H1 (cell line): Measurements from ENCODE around the gene FGD6. TPM values are rescaled to one million over a fixed set of nuclear protein-coding genes. Genes with fewer than 3 reads are reported as not detected.

Experiments
- CTCF ChIA-PET: fragments of 300-600 bp; sonication (Branson Sonifier 250); formaldehyde crosslinking; loops from one replicate; lab custom pipeline; 2021; ENCODE audit not compliant: partially characterized antibody; lab: Charles Lee
- POLR2A ChIA-PET: fragments of 300-600 bp; sonication (Branson Sonifier 250); formaldehyde crosslinking; loops from one replicate; lab custom pipeline; 2021; ENCODE audit warnings: inconsistent platforms; ENCODE audit not compliant: partially characterized antibody; lab: Charles Lee
- DNase-seq, 2 experiments: peaks; one replicate each; pipeline versions ENCODE4 v3.0.0 to v3.0.0-alpha.2; 2010 to 2022; ENCODE audit warnings: low spot score in 2 of 2, low read depth in 1 of 2, mixed read lengths in 1 of 2
- FAIRE-seq: peaks from 2 replicates; lab custom pipeline; 2011; peaks lifted over from hg19 to GRCh38; lab: Jason Lieb, UNC
- H2AFZ ChIP-seq: 2 replicates; pipeline ENCODE4 v1.8.1; 2012; ENCODE audit warnings: low read length, inconsistent platforms
- H2AK5ac ChIP-seq: 2 replicates; pipeline ENCODE4 v1.6.1; 2013; ENCODE audit warnings: low read depth, low read length
- H2BK120ac ChIP-seq: replicated peaks from 2 replicates; pipeline ENCODE3; 2013; ENCODE audit warnings: low read depth, low read length, inconsistent platforms
- H2BK12ac ChIP-seq: 2 replicates; pipeline ENCODE4 v1.6.1; 2013; ENCODE audit warnings: low read depth, low read length
- H2BK15ac ChIP-seq: 2 replicates; pipeline ENCODE4 v1.6.1; 2013; ENCODE audit warnings: low read length
- H2BK20ac ChIP-seq: 2 replicates; pipeline ENCODE4 v1.6.1; 2013; ENCODE audit warnings: low read length
- H2BK5ac ChIP-seq: 2 replicates; pipeline ENCODE4 v1.6.1; 2013; ENCODE audit warnings: low read depth, low read length
- H3K14ac ChIP-seq: 2 replicates; pipeline ENCODE4 v1.6.1; 2013; ENCODE audit warnings: inconsistent platforms; ENCODE audit not compliant: insufficient read length
- H3K18ac ChIP-seq: 2 replicates; pipeline ENCODE4 v1.6.1; 2013; ENCODE audit warnings: low read length; ENCODE audit errors: extremely low read depth
- H3K23ac ChIP-seq: 2 replicates; pipeline ENCODE4 v1.6.1; 2013; ENCODE audit warnings: inconsistent platforms; ENCODE audit not compliant: insufficient read length
- H3K23me2 ChIP-seq: 2 replicates; pipeline ENCODE4 v1.6.1; 2013; ENCODE audit warnings: low read depth, low read length
- H3K27ac ChIP-seq: 2 replicates; pipeline ENCODE4 v1.6.1; 2011; ENCODE audit warnings: low read depth, low read length, inconsistent platforms
- H3K27me3 ChIP-seq, 4 experiments: replicated peaks in 1 of 4; 1 replicate in 1 of 4; 2 replicates in 3 of 4; pipeline versions ENCODE4 v1.6.1 to v1.8.1; 2011 to 2013; ENCODE audit warnings: low read length in 3 of 4, mild to moderate bottlenecking in 3 of 4, inconsistent platforms in 2 of 4, mixed read lengths in 2 of 4, moderate library complexity in 1 of 4; ENCODE audit not compliant: control insufficient read depth in 3 of 4, insufficient read depth in 3 of 4; ENCODE audit errors: extremely low read depth in 1 of 4
- H3K36me3 ChIP-seq, 4 experiments: 2 replicates each; pipeline versions ENCODE4 v1.6.1 to v1.8.1; 2011 to 2013; ENCODE audit warnings: mild to moderate bottlenecking in 4 of 4, low read length in 3 of 4, moderate library complexity in 2 of 4, control low read depth in 1 of 4, inconsistent platforms in 1 of 4; ENCODE audit not compliant: insufficient read depth in 4 of 4, control insufficient read depth in 2 of 4
- H3K4ac ChIP-seq: replicated peaks from 2 replicates; pipeline ENCODE3; 2013; ENCODE audit warnings: low read length, low read depth, mixed read lengths, inconsistent platforms; ENCODE audit not compliant: insufficient read length
- H3K4me1 ChIP-seq, 4 experiments: replicated peaks in 1 of 4; 1 replicate in 1 of 4; 2 replicates in 3 of 4; pipeline versions ENCODE4 v1.6.1 to v1.8.1; 2011 to 2013; ENCODE audit warnings: low read length in 3 of 4, inconsistent platforms in 2 of 4, mixed read lengths in 1 of 4; ENCODE audit not compliant: insufficient read depth in 4 of 4, control insufficient read depth in 3 of 4
- H3K4me2 ChIP-seq, 2 experiments: 2 replicates each; pipeline versions ENCODE4 v1.6.1 to v1.8.1; 2011 to 2013; ENCODE audit warnings: low read depth in 2 of 2, low read length in 2 of 2, control low read depth in 1 of 2, inconsistent platforms in 1 of 2, mild to moderate bottlenecking in 1 of 2; ENCODE audit not compliant: insufficient read depth in 1 of 2
- H3K4me3 ChIP-seq, 4 experiments: fragments of 200-600, 300-600 bp in 1 of 4; sonication (generic), shearing (Covaris generic), sonication (Bioruptor Twin) in 1 of 4; 2 replicates each; pipeline versions ENCODE4 v1.5.1 to v1.8.1; 2011 to 2016; ENCODE audit warnings: low read length in 4 of 4, low read depth in 3 of 4, control low read depth in 2 of 4, inconsistent platforms in 2 of 4, mild to moderate bottlenecking in 2 of 4, mixed read lengths in 1 of 4, moderate library complexity in 1 of 4; ENCODE audit not compliant: insufficient read depth in 2 of 4; ENCODE audit errors: extremely low read depth in 1 of 4
- H3K56ac ChIP-seq: replicated peaks from 2 replicates; pipeline ENCODE3; 2013; ENCODE audit warnings: low read depth, mild to moderate bottlenecking, mixed read lengths, low read length, inconsistent platforms; ENCODE audit not compliant: insufficient read length
- H3K79me1 ChIP-seq: 2 replicates; pipeline ENCODE4 v1.6.1; 2013; ENCODE audit warnings: low read depth, low read length, control low read depth
- H3K79me2 ChIP-seq, 2 experiments: 2 replicates each; pipeline versions ENCODE4 v1.6.1 to v1.8.1; 2012 to 2013; ENCODE audit warnings: low read length in 2 of 2, mild to moderate bottlenecking in 2 of 2, inconsistent platforms in 1 of 2; ENCODE audit not compliant: insufficient read depth in 2 of 2, control insufficient read depth in 1 of 2
- H3K9ac ChIP-seq, 4 experiments: replicated peaks in 1 of 4; 1 replicate in 1 of 4; 2 replicates in 3 of 4; pipeline versions ENCODE4 v1.6.1 to v1.8.1; 2011 to 2013; ENCODE audit warnings: low read depth in 3 of 4, low read length in 3 of 4, control low read depth in 2 of 4, mild to moderate bottlenecking in 2 of 4, moderate library complexity in 2 of 4, inconsistent platforms in 1 of 4; ENCODE audit errors: extremely low read depth in 1 of 4
- H3K9me3 ChIP-seq, 2 experiments: 2 replicates each; pipeline versions ENCODE4 v1.6.1 to v1.8.1; 2012 to 2013; ENCODE audit warnings: mild to moderate bottlenecking in 2 of 2, moderate library complexity in 2 of 2, control low read depth in 1 of 2, inconsistent platforms in 1 of 2, low read depth in 1 of 2, low read length in 1 of 2, mixed read lengths in 1 of 2; ENCODE audit not compliant: insufficient read depth in 2 of 2
- H4K20me1 ChIP-seq, 2 experiments: replicated peaks in 1 of 2; 2 replicates each; pipeline versions ENCODE3 to v1.8.1; 2011 to 2013; ENCODE audit warnings: inconsistent platforms in 2 of 2, low read length in 2 of 2, mild to moderate bottlenecking in 1 of 2; ENCODE audit not compliant: insufficient read depth in 2 of 2, control insufficient read depth in 1 of 2
- H4K5ac ChIP-seq: 2 replicates; pipeline ENCODE4 v1.6.1; 2013; ENCODE audit warnings: low read length, low read depth, mixed read lengths, inconsistent platforms; ENCODE audit not compliant: insufficient read length
- H4K8ac ChIP-seq: 2 replicates; pipeline ENCODE4 v1.8.0; 2013; ENCODE audit warnings: mild to moderate bottlenecking, moderate library complexity, low read length, inconsistent platforms; ENCODE audit not compliant: insufficient read depth; ENCODE audit errors: extremely low read depth
- H4K91ac ChIP-seq: replicated peaks from 2 replicates; pipeline ENCODE3; 2013; ENCODE audit warnings: low read length, mixed read lengths, inconsistent platforms; ENCODE audit not compliant: insufficient read length
- CREB1 ChIP-seq: IDR thresholded peaks from 2 replicates; pipeline ENCODE4 v1.6.1; 2012; ENCODE audit warnings: inconsistent platforms
- WGBS, 2 experiments: shearing (Covaris generic) in 1 of 2; methylation state at CpG; one replicate each; pipeline versions ENCODE4 v1.1.6 to v1.1.7; 2013 to 2015; ENCODE audit warnings: low lambda C conversion rate in 2 of 2, mixed read lengths in 2 of 2, inconsistent platforms in 1 of 2, low coverage in 1 of 2, missing lambda C conversion rate in 1 of 2; ENCODE audit not compliant: insufficient replicate concordance in 2 of 2, insufficient coverage in 1 of 2, insufficient read length in 1 of 2; ENCODE audit errors: extremely low coverage in 1 of 2, missing lambda C conversion rate in 1 of 2; 5-methylcytosine and 5-hydroxymethylcytosine counted together
- polyA plus RNA-seq, 7 experiments: library from polyadenylated mRNA; depleted of rRNA in 3 of 7; stranded (reverse) in 5 of 7; unstranded in 2 of 7; fragments of >200 nt in 5 of 7; fragments of 200-250 nt in 2 of 7; gene quantifications; 1 replicate in 5 of 7; 2 replicates in 1 of 7; 4 replicates in 1 of 7; pipeline versions ENCODE4 v1.2.1 to v1.2.3, GENCODE V29; 2011 to 2013; ENCODE audit warnings: missing spikeins in 2 of 7, mixed read lengths in 2 of 7
- total RNA-seq: library from RNA; stranded (reverse); fragmentation: NEBNext Ultra II Directional; extraction: Animal tissue kit (Norgen Biotek cat#: 25700); gene quantifications from 2 replicates; pipeline ENCODE4 v1.2.1, GENCODE V29; 2021

FGD6 gene
- total and polyA plus RNA-seq, 2 of the 8 experiments (the other 6 are each of a cell fraction or from before 2014, with no cell fraction given) = 12.2 to 24.3 TPM

DNA sequence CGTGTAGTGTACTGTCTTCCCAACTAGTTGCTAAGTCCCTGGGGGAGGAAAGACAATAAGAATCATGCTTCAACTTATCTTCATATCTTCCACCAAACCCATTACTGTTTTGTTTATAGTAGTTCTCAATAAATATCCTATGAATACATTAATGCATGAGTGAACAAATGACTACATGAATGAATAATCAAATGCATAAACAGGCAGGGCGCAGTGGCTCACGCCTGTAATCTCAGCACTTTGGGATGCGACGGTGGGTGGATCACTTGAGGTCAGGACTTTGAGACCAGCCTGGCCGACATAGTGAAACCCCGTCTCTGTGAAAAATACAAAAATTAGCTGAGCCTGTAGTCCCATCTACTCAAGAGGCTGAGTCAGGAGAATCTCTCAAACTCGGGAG lies 111.7 kb downstream of the FGD6 start:
- DNase-seq (no peak), FAIRE-seq (no peak)
- H2BK120ac ChIP-seq = no peak overlapping the region
- H4K20me1 ChIP-seq = no peaks in the 10 kb centered on the region
- POLR2A ChIA-PET = no interaction called here
- TF ChIP-seq CREB1 = no peak
- no peak overlapping the region for H4K5ac ChIP-seq
- no peaks in the 10 kb centered on the region for H3K9me3 ChIP-seq
- no peaks in the 10 kb centered on the region for H3K79me2 ChIP-seq
- no peak overlapping the region for H3K23ac ChIP-seq
- H2AK5ac ChIP-seq = no peak overlapping the region
- no peak overlapping the region for H3K27ac ChIP-seq
- no peaks in the 10 kb centered on the region for H3K4me1 ChIP-seq
- H3K36me3 ChIP-seq = peaks cover 0 to 40% (median 27%) of the 10 kb centered on the region in 4 experiments; a peak in 6 of 8 replicates
- H3K79me1 ChIP-seq = no peaks in the 10 kb centered on the region
- H3K27me3 ChIP-seq = no peaks in the 10 kb centered on the region
- 87% methylated on average over 8 of the region's 8 CpGs; no CpG with 5 or more reads in 1 of the 2 experiments for WGBS, 2 experiments
- H3K4me2 ChIP-seq = no peak overlapping the region
- H2BK15ac ChIP-seq = no peak overlapping the region
- H3K9ac ChIP-seq = no peak overlapping the region
- no peak overlapping the region for H4K91ac ChIP-seq
- CTCF ChIA-PET = interaction anchor here (0.7 kb wide), 1 partner anchor 1334 kb away, joined by 3 read pairs; no protein-coding TSS in a partner anchor
- H4K8ac ChIP-seq = no peak overlapping the region
- no peak overlapping the region for H2BK5ac ChIP-seq
- H2BK12ac ChIP-seq = no peak overlapping the region
- H3K18ac ChIP-seq = no peak overlapping the region
- H3K23me2 ChIP-seq = no peaks in the 10 kb centered on the region
- H3K56ac ChIP-seq = no peak overlapping the region
- no peak overlapping the region for H3K14ac ChIP-seq
- H3K4ac ChIP-seq = no peak overlapping the region
- H2AFZ ChIP-seq = no peak overlapping the region
- H2BK20ac ChIP-seq = no peak overlapping the region
- H3K4me3 ChIP-seq = no peak overlapping the region
